Measurements from ENCODE around the gene LMF1.

LMF1 gene

GRCh38 chr16:924063-924462 is 46.7 kb downstream of the LMF1 start:
- DNase-seq = no peak

GRCh38 chr16:923184-923583 is 47.6 kb downstream of the LMF1 start:
- DNase-seq = no peak

GRCh38 chr16:922051-922450 is 48.7 kb downstream of the LMF1 start:
- no peak for DNase-seq

- DNase-seq = no peak
Measured at GRCh38 chr16:921321-921905, 49.4 kb downstream of the LMF1 start.

GRCh38 chr16:920717-921116 is 50.1 kb downstream of the LMF1 start:
- DNase-seq = no peak

- DNase-seq = no peak
Measured at GRCh38 chr16:920051-920681, 50.6 kb downstream of the LMF1 start.

- DNase-seq = no peak
Measured at GRCh38 chr16:919658-920050, 51.1 kb downstream of the LMF1 start.

- DNase-seq = no peak
Measured at GRCh38 chr16:918741-919657, 51.8 kb downstream of the LMF1 start.

GRCh38 chr16:918068-918467 is 52.7 kb downstream of the LMF1 start:
- no peak for DNase-seq

GRCh38 chr16:917591-918061 is 53.2 kb downstream of the LMF1 start:
- no peak for DNase-seq

- no peak for DNase-seq
Measured at GRCh38 chr16:916035-916799, 54.6 kb downstream of the LMF1 start.

- DNase-seq = no peak
Measured at GRCh38 chr16:915546-915945, 55.2 kb downstream of the LMF1 start.

- no peak for DNase-seq
Measured at GRCh38 chr16:914440-914839, 56.3 kb downstream of the LMF1 start.

- no peak for DNase-seq
Measured at GRCh38 chr16:913817-914439, 56.9 kb downstream of the LMF1 start.

- no peak for DNase-seq
Measured at GRCh38 chr16:912684-913613, 57.8 kb downstream of the LMF1 start.

- DNase-seq = no peak
Measured at GRCh38 chr16:912322-912683, 58.5 kb downstream of the LMF1 start.

GRCh38 chr16:911604-912321 is 59.0 kb downstream of the LMF1 start:
- no peak for DNase-seq

- DNase-seq = no peak
Measured at GRCh38 chr16:911101-911500, 59.7 kb downstream of the LMF1 start.

GRCh38 chr16:910181-910580 is 60.6 kb downstream of the LMF1 start:
- DNase-seq = no peak

- DNase-seq = no peak
Measured at GRCh38 chr16:909281-910000, 61.3 kb downstream of the LMF1 start.
